ENCODE results near the gene PPA2.

- no peak for TF ChIP-seq CTCF (IDR thresholded peaks at IDR 0.05; ENCODE audit: low read depth, low read length)
- no peak for TF ChIP-seq EZH2phosphoT487 (IDR thresholded peaks at IDR 0.05; ENCODE audit: low read depth)
Measured at GRCh38 chr4:105473324-105474098, at the start of gene PPA2.

Measured in OCI-LY3 (cell line).